GM19468 (cell line): ENCODE data around the gene ABTB2.
"Not testable (repeated sequence)": the region's sequence is repeated elsewhere in the genome, so short reads cannot be mapped to it uniquely, and the experiment has no call there.

Experiments used
- ATAC-seq: cut with Tn5 transposase; IDR thresholded peaks from one replicate; pipeline ENCODE4 v1.9.1; 2021; ENCODE audit warnings: mild to moderate bottlenecking, moderate library complexity, moderate number of reproducible peaks; ENCODE audit not compliant: unreplicated experiment; ENCODE audit errors: extremely low read depth

ABTB2 gene

DNA sequence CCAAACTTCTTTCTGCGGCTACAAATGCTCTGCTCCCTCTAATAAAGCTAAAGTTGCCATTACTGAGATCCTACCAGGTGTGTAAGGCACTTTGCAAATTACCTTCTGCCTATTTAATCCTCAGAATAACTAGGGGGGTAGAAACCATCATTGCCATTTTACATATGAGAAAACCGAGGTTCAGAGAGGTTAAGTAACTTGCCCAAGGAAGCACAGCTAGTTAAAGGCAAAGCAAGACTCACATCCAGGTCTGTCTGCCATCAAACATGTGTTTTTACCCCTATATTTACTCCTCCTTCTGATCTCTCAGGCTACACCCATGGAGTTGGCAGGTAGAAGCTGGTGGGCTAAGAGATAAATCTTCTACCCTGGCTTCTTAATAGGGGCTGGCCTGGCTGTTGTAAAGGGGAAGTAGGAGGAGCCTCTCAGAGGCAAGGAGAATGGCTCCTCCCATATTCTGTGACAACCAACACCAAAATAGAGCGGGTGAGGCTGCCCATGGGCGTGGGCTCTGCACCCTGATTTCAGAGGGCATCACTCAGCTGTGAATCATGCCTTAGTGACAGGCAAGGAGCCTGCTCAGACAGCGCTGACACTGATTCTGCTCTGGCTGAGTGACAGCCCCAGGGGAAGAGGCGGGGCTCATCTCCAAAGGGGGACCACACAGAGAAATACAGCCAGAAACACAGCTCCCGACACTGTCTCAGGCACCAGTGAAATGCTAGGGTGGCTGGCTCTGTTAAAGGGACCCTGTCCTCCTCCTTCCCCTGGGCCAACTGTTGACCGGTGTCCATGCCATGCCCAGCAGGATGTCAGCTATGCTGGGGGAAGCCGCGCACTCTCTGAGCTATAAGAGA is 106.8 kb downstream of the ABTB2 start:
- peak; percentile 90 for ATAC-seq

DNA sequence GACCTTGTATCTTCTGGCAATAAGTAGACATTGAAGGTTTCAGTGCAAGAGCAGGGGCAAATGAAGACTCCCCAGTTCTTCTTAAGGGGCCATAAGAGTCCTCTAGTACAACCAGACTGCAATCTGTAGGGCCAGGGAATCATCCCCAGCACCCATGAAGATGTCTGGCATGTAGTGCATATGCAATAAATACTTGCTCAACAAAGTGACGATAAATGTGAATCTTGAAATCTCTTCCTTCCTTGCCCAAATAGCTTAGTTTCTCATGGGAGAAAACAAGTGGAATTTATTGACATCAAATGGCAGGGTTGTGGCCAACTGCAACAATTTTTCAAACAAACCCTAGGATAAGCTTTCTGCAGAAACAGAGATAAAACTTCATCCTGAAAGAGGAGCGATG is 107.6 kb downstream of the ABTB2 start:
- no peak for ATAC-seq

DNA sequence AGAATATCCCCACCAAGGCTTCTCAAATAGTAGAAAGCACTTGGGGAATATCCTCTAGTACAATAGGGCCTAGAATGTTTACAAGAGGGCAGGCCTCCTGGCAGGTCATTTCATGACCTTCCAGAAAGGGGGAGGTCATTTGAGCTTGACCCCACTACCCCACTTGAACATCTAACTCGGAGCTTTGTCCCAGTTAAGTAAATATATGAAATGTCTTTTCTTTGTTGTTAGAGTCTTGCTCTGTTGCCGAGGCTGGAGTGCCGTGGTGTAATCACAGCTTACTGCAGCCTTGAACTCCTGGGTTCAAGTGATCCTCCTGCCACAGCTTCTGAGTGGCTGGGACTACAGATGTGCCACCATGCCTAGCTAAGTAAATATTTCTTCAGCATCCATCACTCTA is 108.4 kb downstream of the ABTB2 start:
- no peak for ATAC-seq

DNA sequence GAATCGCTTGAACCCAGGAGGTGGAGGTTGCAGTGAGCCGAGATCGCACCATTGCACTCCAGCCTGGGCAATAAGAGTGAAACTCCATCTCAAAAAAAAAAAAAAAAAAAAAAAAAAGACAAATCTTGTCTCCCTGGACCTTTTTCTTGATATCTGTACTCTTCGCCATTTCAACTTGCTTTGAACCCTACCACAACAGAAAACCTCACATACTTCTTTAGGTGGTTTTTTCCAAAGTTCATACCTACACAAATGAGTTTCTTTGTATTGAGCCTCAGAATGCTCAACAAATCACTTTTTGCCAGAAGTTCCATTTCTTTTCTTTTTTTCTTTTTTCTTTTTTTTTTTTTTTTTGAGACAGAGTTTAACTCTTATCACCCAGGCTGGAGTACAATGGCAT is 111.3 kb downstream of the ABTB2 start:
- ATAC-seq: not testable (repeated sequence)

DNA sequence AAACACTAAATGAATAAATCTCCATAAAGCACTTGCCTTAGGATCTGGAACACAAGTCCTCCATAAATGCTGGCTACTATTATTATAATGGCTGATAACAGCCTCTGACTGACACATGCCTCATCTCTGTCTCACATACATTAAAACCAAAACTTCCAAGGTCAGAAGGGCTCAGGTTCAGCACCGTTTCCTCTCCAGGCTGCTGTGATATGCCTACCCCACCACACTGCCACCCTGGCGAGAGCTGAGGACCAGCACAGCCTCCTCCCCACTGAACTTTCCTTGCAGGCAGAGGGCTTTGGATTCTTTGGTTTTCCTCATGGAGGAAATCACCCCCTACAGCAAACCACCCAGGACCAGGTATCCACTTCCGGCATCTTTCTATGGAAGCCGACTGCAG is 112.8 kb downstream of the ABTB2 start:
- ATAC-seq: no peak

DNA sequence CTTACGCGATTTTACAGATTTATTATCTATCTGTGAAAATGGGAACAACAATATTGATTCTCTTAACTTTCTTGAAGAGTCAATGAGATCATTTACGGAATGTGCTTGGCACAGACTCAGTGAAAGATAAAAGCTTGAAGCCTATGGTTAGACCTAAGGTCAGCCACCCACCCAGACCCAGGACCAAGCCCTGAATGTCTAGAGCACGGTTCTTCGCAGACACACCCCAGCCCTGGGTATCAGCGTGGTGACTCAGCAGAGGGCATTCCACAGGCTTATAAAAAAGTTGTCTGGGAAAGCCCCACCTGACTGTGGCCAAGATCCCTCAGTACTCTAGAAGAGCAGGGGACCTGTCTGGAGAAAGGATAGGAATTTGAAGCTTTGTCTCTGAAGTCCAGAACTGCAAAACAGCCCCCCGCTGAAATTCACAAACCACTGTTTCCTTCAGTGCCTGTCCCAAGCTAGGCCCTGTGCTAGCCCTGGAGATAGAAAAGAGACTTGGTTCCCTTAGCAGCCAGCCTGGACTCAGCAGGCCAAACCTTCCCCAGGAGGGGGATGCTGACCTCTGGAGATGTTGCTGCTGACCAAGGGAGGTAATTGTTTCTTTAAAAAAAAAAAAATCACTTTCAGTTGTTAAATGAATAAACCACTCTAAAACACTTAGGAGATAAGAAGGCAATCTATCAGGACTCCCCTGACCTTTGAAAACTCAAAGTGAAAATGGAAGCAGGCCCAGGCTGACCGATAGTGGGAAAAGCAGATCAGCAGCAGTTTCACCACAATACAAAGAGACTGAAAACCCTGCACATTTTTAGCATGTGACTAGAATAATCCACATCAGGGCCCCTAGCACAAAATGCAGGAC is 114.0 kb downstream of the ABTB2 start:
- ATAC-seq: peak; percentile 57

DNA sequence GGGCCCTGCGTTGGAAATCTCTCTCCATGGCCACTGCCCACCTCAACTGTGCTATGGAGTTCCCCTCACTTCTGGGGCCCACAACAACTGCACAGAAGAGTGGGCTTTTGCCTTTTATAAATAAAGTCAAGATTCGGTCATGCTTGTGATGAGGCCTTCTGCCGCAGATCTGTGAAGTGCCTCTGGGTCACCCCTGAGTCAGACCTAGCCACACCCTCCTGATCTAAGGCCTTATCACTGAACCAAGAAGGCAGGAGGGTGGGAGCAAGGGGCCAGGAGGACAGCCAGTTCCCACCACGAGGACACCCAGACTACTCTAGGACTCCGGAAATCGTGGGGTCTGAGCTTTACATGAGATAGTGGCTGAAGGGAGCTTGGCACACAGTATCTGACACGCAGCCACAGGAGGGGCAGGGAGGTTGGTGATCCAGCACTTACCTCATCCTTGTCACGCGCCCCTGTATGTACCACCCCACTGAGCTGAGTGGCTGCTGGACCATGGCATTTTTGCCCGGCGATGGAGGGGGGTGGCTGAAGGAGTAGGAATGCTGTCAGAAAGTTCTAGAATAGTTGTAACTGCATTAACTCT is 115.7 kb downstream of the ABTB2 start:
- no peak for ATAC-seq

DNA sequence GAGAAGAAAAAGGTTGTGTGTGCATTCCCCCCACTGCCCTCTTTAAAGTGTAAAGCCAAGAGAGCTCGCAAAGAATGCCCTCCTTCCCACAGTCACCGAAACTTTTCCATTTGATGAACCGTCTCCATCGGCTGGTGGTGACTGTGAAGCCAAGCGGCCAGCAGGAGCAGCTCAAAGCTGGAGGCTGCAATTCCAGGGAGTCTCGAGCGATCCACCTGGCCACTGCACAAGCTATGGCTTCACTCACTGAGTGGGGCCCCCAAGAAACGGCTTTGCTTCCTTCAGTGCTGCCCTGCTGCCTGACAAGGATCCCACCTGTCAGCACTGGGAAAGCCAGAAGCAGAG is 117.7 kb downstream of the ABTB2 start:
- no peak for ATAC-seq

DNA sequence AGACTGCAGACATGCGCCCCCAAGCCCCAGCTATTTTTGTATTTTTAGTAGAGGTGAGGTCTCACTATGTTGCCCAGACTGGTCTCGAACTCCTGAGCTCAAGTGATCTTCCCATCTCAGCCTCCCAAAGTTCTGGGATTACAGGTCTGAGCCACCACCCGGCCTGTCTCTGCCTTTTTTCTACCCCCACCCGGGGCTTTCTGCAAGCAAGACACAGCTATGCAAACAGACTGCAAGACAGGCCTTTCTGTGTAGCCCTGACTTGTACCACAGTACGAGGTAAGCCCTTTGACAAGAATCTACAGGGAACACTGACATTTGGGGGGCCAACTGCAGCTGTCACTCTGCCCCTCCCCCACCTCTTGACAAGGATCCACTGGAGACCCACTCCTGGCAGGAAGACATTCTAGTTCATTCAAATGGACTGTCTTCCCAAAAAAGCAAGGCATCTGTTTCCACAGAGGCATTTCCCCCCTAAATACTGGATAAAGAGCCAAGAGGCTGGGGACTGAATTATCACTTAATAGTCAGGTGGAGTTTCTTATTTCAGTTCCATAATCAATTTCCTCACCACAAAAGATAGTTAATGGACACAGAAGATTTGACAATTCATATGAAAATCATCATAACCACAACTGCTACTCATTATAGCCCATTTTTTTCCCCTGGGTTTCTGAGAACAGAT is 118.2 kb downstream of the ABTB2 start:
- no peak for ATAC-seq

DNA sequence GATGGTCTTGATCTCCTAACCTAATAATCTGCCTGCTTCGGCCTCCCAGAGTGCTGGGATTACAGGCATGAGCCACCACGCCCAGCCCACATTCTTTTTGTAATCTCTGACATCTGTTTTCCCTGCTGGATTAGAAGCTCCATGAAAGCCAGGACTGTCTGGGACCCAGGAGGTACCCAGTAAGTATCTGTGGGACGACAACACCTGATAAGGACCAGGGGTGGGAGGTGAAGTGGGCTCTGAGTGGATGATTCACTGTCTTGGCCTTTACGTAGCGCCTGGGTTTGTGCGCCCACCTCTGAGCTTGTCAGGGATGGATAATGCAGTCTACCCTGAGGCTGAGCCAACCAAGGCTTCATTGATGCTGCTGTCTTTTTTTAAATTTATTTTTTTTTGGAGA is 118.8 kb downstream of the ABTB2 start:
- ATAC-seq: no peak

DNA sequence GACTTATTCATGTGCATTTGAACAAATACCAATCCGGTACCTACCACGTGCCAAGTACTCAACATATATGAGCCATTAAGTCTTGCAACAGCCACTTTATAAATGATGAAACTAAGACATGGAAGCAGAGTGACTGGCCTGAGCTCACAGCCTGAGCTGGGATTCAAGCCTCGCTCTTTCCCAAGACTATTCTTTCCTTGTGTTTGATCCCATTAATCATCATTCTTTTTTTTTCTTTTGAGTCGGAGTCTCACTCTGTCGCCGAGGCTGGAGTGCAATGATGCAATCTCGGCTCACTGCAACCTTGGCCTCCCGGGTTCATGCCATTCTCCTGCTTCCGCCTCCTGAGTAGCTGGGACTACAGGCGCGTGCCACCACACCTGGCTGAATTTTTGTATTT is 119.3 kb downstream of the ABTB2 start:
- no peak for ATAC-seq

DNA sequence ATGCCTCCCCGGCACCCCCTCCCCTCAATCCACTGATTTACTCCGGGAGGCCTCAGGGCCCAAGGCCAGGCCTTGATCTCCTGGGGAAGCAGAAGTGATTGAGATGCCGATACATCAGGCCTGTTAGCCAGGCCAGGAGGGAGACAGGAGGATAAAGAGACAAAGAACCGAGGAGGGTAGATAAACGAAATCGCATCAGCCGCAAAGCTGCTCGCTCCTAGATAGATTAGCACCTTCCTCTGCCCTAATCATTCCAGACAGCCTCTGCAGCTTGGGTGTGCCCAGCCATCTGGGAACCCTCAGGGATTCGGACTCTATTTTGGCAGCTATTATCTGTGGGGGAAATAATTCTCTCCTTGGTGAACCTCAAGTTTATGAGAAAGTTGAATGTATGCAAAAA is 121.2 kb downstream of the ABTB2 start:
- ATAC-seq: no peak

DNA sequence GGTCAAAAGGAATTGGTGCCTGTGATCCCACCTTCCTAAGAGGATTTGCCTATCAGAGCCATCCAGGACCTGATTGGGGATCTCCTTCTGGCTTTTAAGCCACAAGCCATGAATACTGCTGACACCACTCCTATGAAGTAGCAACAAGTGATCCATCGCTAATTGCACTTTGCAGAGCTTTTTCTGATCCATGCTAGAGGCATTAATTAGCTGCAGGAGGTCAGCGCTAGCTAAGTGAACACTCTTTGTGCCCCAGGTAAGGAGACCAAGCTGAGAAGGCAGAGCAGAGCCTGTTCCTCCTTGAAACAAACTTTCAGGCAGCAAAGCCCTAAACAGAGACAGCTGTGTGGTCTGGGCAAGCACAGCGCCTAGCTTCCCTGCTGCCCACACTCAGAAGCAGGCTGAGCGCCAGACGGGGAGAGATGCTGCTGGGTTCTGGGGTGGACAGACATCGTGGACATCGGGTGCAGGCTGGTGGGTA is 122.2 kb downstream of the ABTB2 start:
- no peak for ATAC-seq

DNA sequence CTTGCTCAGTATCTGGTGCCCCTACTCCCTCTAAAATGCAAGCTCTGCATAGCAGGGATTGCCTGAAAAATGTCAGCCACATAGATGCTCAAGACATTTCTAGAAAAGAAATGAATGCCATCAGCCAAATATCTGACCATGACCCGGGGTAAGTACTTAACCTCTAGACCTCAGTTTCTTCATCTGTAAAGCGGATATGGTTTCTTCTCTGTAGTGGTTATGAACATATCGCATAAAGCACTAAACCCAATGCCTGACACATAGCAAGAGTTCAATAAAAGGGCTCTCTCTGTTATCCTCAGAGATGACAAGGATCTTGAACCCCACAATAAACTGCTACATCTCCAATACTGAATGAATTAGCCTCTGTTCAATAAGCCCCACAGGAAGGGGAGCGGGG is 122.6 kb downstream of the ABTB2 start:
- ATAC-seq: no peak

DNA sequence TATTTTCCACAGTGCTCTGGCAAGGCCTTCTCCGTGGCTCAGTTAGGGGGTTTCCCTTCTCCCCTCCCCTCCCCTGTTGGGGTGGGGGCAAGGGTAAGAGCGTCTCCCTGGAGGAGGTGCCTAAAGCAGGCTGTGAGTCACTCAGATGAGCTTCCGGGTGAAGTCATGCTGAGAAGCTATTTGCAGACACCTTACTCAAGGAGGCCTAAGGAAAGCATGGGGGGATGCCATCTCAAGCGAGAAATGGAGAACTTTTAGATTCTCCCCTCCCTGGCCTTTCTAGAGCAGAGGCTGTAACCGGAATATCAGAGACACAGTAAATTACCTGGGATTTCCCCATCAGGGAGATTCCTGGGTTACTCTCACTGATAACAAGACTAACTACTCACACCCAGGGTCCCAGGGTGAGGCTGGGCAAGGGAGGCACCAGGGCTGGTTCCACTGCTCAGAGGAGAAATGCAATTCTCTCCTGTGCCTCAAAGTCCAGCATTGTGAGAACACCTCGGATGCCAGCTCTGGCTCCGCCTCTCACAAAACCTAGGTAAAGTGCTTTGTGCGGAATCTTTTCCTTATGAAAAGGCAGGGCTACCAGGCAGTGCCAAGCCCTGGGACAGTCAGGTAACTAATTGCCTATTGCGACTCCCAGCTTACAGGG is 123.6 kb downstream of the ABTB2 start:
- ATAC-seq: peak; percentile 62

DNA sequence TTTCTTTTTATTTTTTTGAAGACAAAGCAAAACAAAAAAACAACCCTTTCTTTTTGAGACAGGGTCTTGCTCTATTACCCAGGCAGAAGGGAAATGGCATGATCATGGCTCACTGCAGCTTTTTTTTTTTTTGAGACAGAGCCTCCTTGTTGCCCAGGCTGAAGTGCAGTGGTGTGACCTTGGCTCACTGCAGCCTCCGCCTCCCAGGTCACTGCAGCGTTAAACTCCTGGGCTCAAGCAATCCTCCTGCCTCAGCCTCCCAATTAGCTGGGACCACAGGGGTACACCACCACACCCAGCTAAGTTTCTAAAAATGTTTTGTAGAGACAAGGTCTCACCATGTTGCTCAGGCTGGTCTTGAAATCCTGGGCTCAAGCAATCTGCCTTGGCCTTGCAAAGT is 124.6 kb downstream of the ABTB2 start:
- no peak for ATAC-seq

DNA sequence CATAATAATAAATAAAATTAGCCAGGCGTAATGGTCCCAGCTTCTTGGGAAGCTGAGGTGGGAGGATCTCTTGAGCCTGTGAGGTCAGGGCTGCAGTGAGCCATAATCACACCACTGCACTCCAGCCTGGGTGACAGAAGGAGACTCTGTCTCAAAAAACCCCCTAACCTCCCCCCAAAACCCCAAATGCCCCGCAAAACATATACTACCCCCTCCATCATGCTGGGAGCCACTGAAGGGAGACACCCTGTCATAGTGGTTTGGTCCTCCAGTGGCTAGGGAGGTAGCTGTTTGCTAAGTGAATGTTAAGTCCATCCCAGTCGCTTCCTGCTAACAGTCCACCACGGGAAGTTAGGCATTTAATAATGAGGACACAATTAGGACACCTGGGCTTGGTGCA is 125.0 kb downstream of the ABTB2 start:
- ATAC-seq: no peak

DNA sequence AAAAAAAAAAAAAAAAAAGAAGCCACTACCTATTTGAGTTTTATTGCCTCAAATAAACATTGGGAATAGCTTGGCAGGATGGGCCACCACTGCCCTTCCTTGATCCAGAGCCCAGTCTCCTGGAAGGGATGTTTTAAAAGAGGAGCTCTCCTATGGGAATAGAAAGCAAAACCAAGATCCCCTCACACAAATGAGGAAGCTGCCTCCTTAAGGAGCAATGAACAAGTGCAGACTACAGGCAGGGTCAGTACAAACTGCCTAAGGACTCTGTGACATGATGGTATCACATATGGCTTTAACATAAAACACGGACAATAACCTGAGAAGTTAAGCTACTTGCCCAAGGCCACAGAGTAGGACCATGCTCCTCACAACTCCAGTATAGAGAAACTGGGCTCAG is 131.6 kb downstream of the ABTB2 start:
- no peak for ATAC-seq

DNA sequence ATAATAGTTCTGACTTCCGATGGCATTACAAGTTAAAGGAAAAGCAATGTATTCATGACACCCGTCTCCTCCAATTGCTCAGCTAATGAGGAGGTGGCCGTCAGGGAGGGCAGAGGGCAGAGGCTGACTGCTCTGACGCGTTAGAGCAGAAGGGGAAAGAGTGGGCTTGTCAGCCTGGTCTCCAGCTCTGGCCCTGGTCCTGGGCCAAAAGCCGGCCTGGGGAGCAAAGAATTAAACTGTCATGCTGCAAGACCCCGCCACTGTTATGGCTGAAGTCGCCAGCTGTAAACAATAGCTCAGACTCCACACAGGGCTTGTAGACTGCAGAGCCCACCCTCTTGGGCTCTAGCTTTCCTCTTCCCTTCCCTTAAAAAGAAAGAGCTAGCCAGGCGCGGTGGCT is 132.7 kb downstream of the ABTB2 start:
- no peak for ATAC-seq

DNA sequence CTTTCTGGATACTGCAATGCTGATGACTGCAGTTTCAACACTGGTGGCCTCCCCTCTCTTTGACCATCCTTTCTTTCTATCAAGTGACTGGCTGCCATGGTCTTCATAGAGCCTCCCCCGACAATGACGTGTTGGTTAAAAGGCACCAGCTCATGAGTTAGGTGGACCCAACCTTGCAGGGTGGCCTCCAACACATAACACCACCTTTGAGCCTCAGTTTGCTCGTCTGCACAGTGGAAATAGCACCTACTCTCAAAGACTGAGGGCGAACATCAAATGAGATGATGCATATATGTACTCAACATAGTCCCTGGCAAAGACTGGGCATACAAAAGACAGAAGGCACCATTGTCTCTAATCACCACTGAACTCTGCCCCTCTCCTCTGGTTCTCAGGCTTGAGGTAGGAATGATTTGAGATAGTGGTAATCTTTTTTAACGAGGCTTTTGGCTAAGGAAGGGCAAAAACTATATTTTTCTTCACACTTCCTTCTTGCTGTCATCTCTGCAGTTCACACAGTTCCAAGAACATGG is 133.3 kb downstream of the ABTB2 start:
- no peak for ATAC-seq
